CD4-positive, alpha-beta T cell treated with Interleukin-10 for 1 hour (primary cell): Measurements from ENCODE around the gene ORAI3.

Experiments
- DNase-seq: peaks from one replicate; pipeline ENCODE4 v3.0.0-alpha.2; 2020

Gene ORAI3

GRCh38 chr16:30948667-30949649 lies at the start of gene ORAI3:
TSS of gene ORAI3 (plus strand) at chr16:30949068. CDS start at chr16:30949290, 222 bp downstream.
- DNase-seq, result peak; percentile 39

- no peak for DNase-seq
Observed at GRCh38 chr16:30899794-30900193, 49.1 kb upstream of the ORAI3 start.

GRCh38 chr16:30900588-30900987 lies 48.3 kb upstream of the ORAI3 start:
- DNase-seq, result no peak

GRCh38 chr16:30901201-30902028 lies 47.5 kb upstream of the ORAI3 start:
- DNase-seq, result peak; percentile 5

GRCh38 chr16:30902029-30902972 lies 46.6 kb upstream of the ORAI3 start:
- peak; percentile 62 for DNase-seq

DNA sequence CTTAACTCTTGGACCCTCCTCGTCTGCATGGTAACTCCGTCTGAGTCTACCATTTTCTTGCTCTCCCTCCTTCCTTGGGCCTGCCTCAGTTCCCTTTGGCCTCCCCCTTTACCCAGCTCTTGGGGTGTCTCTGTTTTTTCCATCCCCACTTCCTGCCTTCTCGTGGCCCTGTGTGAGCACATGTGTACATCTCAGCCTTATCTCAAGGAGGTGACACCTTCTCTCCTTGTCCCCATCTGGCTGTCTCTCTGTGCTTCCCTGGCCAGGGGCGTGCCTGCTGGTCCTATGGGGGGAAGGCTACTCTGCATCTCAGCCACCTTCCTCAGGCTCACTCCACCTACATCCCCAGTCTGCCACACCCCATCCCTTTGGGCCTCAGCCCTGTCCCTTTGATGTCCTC lies 45.9 kb upstream of the ORAI3 start:
- DNase-seq, result peak; percentile 10

DNA sequence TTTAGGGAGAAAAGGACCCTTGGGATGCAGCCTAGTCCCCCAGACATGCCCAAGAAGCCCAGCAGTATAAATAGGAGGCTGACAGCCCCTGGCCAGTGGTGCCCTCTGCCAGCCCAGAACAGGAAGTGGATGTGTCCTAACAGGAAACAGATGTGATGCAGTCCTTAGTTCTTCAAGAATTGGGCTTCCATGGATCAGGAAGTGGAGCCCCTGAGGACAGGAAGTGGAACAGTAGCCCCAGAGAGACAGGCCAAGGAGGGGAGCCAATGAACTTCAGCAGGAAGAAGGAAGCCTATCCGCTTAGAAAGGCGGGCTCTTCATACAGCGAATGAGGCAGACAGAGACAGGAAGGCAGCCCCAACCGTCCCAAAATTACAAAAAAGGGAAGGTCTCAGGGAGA lies 45.3 kb upstream of the ORAI3 start:
- peak; percentile 10 for DNase-seq

- DNase-seq, result no peak
Observed at GRCh38 chr16:30904114-30904780, 44.6 kb upstream of the ORAI3 start.

GRCh38 chr16:30907064-30907463 lies 41.8 kb upstream of the ORAI3 start:
- no peak for DNase-seq

- no peak for DNase-seq
Observed at GRCh38 chr16:30910427-30911029, 38.3 kb upstream of the ORAI3 start.

GRCh38 chr16:30912794-30913412 lies 36.0 kb upstream of the ORAI3 start:
- DNase-seq, result no peak

DNA sequence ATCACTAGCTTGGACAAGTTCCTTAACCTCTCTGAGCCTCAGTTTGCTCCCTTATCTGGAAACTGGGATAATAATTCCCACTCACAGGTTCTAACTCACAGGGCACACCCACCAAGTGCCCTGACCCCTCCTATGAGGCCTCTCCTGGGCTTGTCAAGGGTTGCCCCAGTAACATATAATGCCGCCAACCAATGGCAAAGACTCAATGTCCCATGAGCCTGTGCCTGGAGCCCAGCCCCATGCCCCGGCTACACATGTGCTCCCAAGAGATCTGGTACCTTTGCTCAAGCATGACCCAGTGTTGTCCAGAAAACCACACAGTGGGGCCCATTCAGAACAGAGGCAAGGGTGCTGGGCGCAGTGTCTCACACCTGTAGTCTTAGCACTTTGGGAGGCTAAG lies 34.0 kb upstream of the ORAI3 start:
- DNase-seq, result no peak

- no peak for DNase-seq
Observed at GRCh38 chr16:30918614-30919013, 30.3 kb upstream of the ORAI3 start.

- DNase-seq, result no peak
Observed at GRCh38 chr16:30920891-30921290, 28.0 kb upstream of the ORAI3 start.

DNA sequence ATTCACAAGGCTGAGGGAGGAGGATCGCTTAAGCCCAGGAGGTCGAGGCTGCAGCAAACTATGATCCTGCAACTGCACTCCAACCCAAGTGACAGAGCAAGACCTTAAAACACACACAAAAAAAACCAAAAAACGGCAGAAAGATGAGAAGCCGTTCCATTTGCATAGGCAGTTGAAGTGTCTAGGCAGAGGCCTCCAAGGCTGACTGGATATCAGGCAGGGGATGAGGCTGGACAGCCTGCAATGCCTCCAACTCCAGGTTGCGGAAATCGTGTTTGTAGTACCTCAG lies 27.5 kb upstream of the ORAI3 start:
- no peak for DNase-seq

DNA sequence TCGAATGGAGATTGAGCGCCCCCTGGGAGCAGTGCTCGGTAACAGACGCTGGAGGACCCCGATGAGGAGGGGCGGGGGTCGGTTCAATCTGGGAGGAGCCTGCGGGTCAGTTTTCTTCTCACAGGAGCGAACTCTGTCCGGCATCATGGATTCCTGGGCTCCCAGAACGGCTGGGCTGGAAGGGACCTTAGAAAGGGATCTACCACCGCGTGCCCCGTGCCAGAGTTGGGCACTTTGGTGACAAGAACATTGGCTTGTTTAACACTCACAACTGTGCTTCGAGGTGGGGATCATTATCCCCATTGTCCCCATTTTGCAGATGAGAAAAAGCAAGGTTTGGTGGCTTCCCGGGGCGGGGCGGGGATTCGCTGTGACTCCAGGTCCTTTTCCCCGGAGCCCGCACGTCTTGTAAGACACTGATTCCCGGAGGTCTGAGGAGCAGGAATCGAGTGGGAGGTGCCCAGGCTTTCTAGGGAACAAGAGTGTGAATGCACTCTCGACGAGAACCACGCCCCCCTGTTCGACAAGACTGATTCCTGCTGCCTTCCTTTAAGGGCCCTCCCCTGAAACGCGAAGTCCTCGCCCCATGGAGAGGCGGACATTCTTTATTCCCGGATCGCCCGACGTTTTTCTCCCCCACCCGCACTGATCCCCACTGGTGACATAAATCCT lies 27.0 kb upstream of the ORAI3 start:
- DNase-seq, result peak; percentile 90

DNA sequence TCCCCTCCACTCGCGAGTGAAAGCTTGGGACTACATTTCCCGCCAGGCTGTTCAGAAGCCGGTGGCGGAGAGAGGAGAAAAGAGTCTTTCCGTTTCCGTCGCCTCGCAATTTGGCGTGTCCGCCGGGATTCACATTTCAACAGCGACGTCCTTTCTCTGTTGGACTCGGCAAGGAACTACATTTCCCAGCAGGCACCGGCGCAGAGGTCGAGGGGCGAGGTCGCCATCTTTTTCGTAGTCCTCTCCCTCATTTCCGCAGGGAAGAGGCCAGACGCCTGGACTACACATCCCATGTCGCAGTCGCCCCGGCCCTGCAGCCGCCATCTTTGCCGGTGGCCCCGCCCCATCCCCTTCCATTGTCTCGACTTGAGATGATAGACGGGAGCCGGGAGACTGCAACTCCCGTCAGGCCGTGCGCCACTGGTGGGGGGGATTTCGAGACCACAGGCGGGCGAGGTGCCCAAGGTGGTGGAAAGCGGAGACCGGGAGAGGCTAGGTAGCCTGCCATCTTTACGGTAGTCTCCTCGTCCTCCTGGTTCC lies 26.4 kb upstream of the ORAI3 start:
- peak; percentile 100 for DNase-seq

- DNase-seq, result peak; percentile 97
Observed at GRCh38 chr16:30922960-30923535, 25.8 kb upstream of the ORAI3 start.

- no peak for DNase-seq
Observed at GRCh38 chr16:30923554-30924075, 25.3 kb upstream of the ORAI3 start, which contains the start of gene FBXL19. TSS of gene FBXL19 (plus strand) at chr16:30923572. CDS start at chr16:30925755, 2,183 bp downstream.
